HepG2 (cell line): ENCODE measurements around the gene C5orf15. TPM values are rescaled to one million over a fixed set of nuclear protein-coding genes. Genes with fewer than 3 reads are reported as not detected.

Experiments used
- CEBPG ChIP-seq: IDR thresholded peaks from 2 replicates; pipeline ENCODE4 v1.6.1; 2016
- EED ChIP-seq: sonication (generic); formaldehyde crosslinking; IDR thresholded peaks from 2 replicates; pipeline ENCODE4 v1.5.0; 2020; ENCODE audit warnings: mild to moderate bottlenecking, missing genetic modification reagents
- ESRRA ChIP-seq: sonication (generic); formaldehyde crosslinking; IDR thresholded peaks from 2 replicates; pipeline ENCODE4 v1.5.1; 2020; ENCODE audit warnings: mild to moderate bottlenecking, low read depth, missing genetic modification reagents
- FLYWCH1 ChIP-seq: sonication (generic); formaldehyde crosslinking; IDR thresholded peaks from 2 replicates; pipeline ENCODE4 v1.8.1; 2023; ENCODE audit warnings: mild to moderate bottlenecking, missing genetic modification reagents
- FOSL2 ChIP-seq: sonication (generic); formaldehyde crosslinking; IDR thresholded peaks from 2 replicates; pipeline ENCODE4 v1.4.0; 2020; ENCODE audit warnings: missing genetic modification reagents
- KDM6A ChIP-seq: IDR thresholded peaks from 2 replicates; pipeline ENCODE4 v1.6.1; 2016; ENCODE audit warnings: low read depth
- MATR3 ChIP-seq: sonication (generic); formaldehyde crosslinking; IDR thresholded peaks from 2 replicates; pipeline ENCODE4 v1.4.0; 2020; ENCODE audit warnings: missing genetic modification reagents
- MXD4 ChIP-seq: IDR thresholded peaks from 2 replicates; pipeline ENCODE4 v1.6.1; 2016; ENCODE audit warnings: mild to moderate bottlenecking, missing biosample characterization, missing genetic modification reagents
- NAIF1 ChIP-seq: sonication (generic); formaldehyde crosslinking; IDR thresholded peaks from 2 replicates; pipeline ENCODE4 v1.5.0; 2020; ENCODE audit warnings: mild to moderate bottlenecking, missing genetic modification reagents, borderline replicate concordance
- NBN ChIP-seq: fragments of 450-650 bp; conservative IDR thresholded peaks from 2 replicates; pipeline ENCODE4 v1.6.1; 2017
- PAX8 ChIP-seq: sonication (generic); formaldehyde crosslinking; IDR thresholded peaks from 2 replicates; pipeline ENCODE4 v1.8.0; 2022; ENCODE audit warnings: mild to moderate bottlenecking, missing genetic modification reagents, borderline replicate concordance
- POLR2AphosphoS2 ChIP-seq: IDR thresholded peaks from 2 replicates; pipeline ENCODE4 v1.6.1; 2011; ENCODE audit warnings: low read depth, low read length, improper control_type of control experiment
- STAG1 ChIP-seq: sonication (generic); formaldehyde crosslinking; IDR thresholded peaks from 2 replicates; pipeline ENCODE4 v1.4.0; 2020; ENCODE audit warnings: missing genetic modification reagents
- TAF15 ChIP-seq: fragments of 200-400 bp; formaldehyde crosslinking; IDR thresholded peaks from one replicate; pipeline ENCODE4 v1.6.1; 2018; ENCODE audit warnings: mild to moderate bottlenecking, low read depth, low read length; ENCODE audit not compliant: poor library complexity, severe bottlenecking
- TRAFD1 ChIP-seq: sonication (generic); formaldehyde crosslinking; IDR thresholded peaks from 2 replicates; pipeline ENCODE4 v1.5.1; 2020; ENCODE audit warnings: missing genetic modification reagents, mild to moderate bottlenecking, borderline replicate concordance
- ZBTB2 ChIP-seq: sonication (generic); formaldehyde crosslinking; IDR thresholded peaks from 2 replicates; pipeline ENCODE4 v1.8.0; 2022; ENCODE audit warnings: low read depth, missing genetic modification reagents
- ZNF124 ChIP-seq: sonication (generic); formaldehyde crosslinking; IDR thresholded peaks from 2 replicates; pipeline ENCODE4 v1.4.0; 2020; ENCODE audit warnings: missing genetic modification reagents
- ZNF205 ChIP-seq: IDR thresholded peaks from 2 replicates; pipeline ENCODE4 v1.6.1; 2018; ENCODE audit warnings: missing biosample characterization, missing genetic modification reagents
- ZNF263 ChIP-seq: sonication (generic); formaldehyde crosslinking; IDR thresholded peaks from 2 replicates; pipeline ENCODE4 v1.4.0; 2020; ENCODE audit warnings: missing genetic modification reagents
- ZNF282 ChIP-seq: fragments of 450-650 bp; IDR thresholded peaks from 2 replicates; pipeline ENCODE4 v1.6.1; 2018; ENCODE audit not compliant: partially characterized antibody
- ZNF317 ChIP-seq: sonication (generic); formaldehyde crosslinking; IDR thresholded peaks from 2 replicates; pipeline ENCODE4 v1.5.0; 2020; ENCODE audit warnings: mild to moderate bottlenecking, missing genetic modification reagents
- ZNF350 ChIP-seq: sonication (generic); formaldehyde crosslinking; IDR thresholded peaks from 2 replicates; pipeline ENCODE4 v1.4.0; 2020; ENCODE audit warnings: mild to moderate bottlenecking, low read depth, missing genetic modification reagents, borderline replicate concordance
- ZNF766 ChIP-seq: sonication (generic); formaldehyde crosslinking; IDR thresholded peaks from 2 replicates; pipeline ENCODE4 v1.5.0; 2020; ENCODE audit warnings: missing genetic modification reagents, borderline replicate concordance
- polyA plus RNA-seq, 8 experiments: library from polyadenylated mRNA; depleted of rRNA in 3 of 8; stranded (reverse) in 7 of 8; unstranded in 1 of 8; fragments of >200 nt; fragmentation: Illumina TruSeq in 4 of 8; extraction: Trizol in 4 of 8; gene quantifications; 2 replicates each; pipeline versions ENCODE4 v1.2.1 to v1.2.3, GENCODE V29; 2011 to 2016; ENCODE audit warnings: low read depth in 4 of 8, missing spikeins in 1 of 8, mixed read lengths in 1 of 8; ENCODE audit not compliant: insufficient read depth in 1 of 8
- total RNA-seq, 5 experiments: library from RNA; depleted of rRNA; stranded (reverse); fragments of >200 nt; fragmentation: Illumina TruSeq; extraction: Trizol; gene quantifications; 2 replicates each; pipeline ENCODE4 v1.2.3, GENCODE V29; 2016; ENCODE audit warnings: low read depth in 1 of 5
- TF ChIP-seq, protein P1 (sequence below): IDR thresholded peaks from 2 replicates; pipeline ENCODE4 v1.6.1; 2016; ENCODE audit warnings: missing compliant biosample characterization, missing genetic modification reagents, borderline replicate concordance
- TF ChIP-seq, protein P2 (sequence below): sonication (generic); formaldehyde crosslinking; IDR thresholded peaks from 2 replicates; pipeline ENCODE4 v1.5.0; 2020; ENCODE audit warnings: missing genetic modification reagents
- TF ChIP-seq, protein P3 (sequence below): IDR thresholded peaks from 2 replicates; pipeline ENCODE4 v1.6.1; 2016

Gene C5orf15
- total and polyA plus RNA-seq, 2 of the 13 experiments (the other 11 are each of a cell fraction or from before 2014, with no cell fraction given): 58.5 to 82.7 TPM

- peak; percentile 45; the same call in 1 of the 2 replicates for TF ChIP-seq ZNF124
- no peak for TF ChIP-seq NBN
- no peak for TF ChIP-seq FLYWCH1 (CRISPR knock-in tag)
- TF ChIP-seq PAX8 (CRISPR knock-in tag): no peak
- TF ChIP-seq CEBPG (CRISPR knock-in tag): 0 out of 2 replicates have a peak, but pooled peaks have one; percentile 5
- no peak for TF ChIP-seq MXD4 (CRISPR knock-in tag)
- no peak for TF ChIP-seq ZNF350 (CRISPR knock-in tag)
- TF ChIP-seq, protein P1, sequence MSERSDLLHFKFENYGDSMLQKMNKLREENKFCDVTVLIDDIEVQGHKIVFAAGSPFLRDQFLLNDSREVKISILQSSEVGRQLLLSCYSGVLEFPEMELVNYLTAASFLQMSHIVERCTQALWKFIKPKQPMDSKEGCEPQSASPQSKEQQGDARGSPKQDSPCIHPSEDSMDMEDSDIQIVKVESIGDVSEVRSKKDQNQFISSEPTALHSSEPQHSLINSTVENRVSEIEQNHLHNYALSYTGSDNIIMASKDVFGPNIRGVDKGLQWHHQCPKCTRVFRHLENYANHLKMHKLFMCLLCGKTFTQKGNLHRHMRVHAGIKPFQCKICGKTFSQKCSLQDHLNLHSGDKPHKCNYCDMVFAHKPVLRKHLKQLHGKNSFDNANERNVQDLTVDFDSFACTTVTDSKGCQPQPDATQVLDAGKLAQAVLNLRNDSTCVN (CRISPR knock-in tag): no peak
- TF ChIP-seq ZNF766 (CRISPR knock-in tag): no peak
- TF ChIP-seq STAG1 (CRISPR knock-in tag): 0 out of 2 replicates have a peak, but pooled peaks have one; percentile 16
- TF ChIP-seq, protein P2, sequence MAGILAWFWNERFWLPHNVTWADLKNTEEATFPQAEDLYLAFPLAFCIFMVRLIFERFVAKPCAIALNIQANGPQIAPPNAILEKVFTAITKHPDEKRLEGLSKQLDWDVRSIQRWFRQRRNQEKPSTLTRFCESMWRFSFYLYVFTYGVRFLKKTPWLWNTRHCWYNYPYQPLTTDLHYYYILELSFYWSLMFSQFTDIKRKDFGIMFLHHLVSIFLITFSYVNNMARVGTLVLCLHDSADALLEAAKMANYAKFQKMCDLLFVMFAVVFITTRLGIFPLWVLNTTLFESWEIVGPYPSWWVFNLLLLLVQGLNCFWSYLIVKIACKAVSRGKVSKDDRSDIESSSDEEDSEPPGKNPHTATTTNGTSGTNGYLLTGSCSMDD (CRISPR knock-in tag): no peak
- TF ChIP-seq ZNF263 (CRISPR knock-in tag): no peak
- peak; percentile 83 for TF ChIP-seq FOSL2 (CRISPR knock-in tag)
- TF ChIP-seq TRAFD1 (CRISPR knock-in tag): no peak
- peak; percentile 78; the same call in 1 of the 2 replicates for TF ChIP-seq KDM6A
- TF ChIP-seq NAIF1: peak; percentile 36; the same call in 1 of the 2 replicates
- no peak for TF ChIP-seq ESRRA (CRISPR knock-in tag)
- no peak for TF ChIP-seq MATR3 (CRISPR knock-in tag)
- TF ChIP-seq, protein P3, sequence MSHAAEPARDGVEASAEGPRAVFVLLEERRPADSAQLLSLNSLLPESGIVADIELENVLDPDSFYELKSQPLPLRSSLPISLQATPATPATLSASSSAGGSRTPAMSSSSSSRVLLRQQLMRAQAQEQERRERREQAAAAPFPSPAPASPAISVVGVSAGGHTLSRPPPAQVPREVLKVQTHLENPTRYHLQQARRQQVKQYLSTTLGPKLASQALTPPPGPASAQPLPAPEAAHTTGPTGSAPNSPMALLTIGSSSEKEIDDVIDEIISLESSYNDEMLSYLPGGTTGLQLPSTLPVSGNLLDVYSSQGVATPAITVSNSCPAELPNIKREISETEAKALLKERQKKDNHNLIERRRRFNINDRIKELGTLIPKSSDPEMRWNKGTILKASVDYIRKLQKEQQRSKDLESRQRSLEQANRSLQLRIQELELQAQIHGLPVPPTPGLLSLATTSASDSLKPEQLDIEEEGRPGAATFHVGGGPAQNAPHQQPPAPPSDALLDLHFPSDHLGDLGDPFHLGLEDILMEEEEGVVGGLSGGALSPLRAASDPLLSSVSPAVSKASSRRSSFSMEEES (CRISPR knock-in tag): no peak
- TF ChIP-seq TAF15: no peak
- TF ChIP-seq POLR2AphosphoS2: no peak
- TF ChIP-seq ZNF205 (CRISPR knock-in tag): no peak
- no peak for TF ChIP-seq ZNF317 (CRISPR knock-in tag)
- TF ChIP-seq ZNF282: no peak
- TF ChIP-seq EED (CRISPR knock-in tag): no peak
- no peak for TF ChIP-seq ZBTB2 (CRISPR knock-in tag)
Measured at GRCh38 chr5:133969654-133970324, 1.4 kb upstream of the C5orf15 start (continued).
